Left lung (tissue), 10 donors: ENCODE results near the gene CEP97. TPM values are rescaled to one million over a fixed set of nuclear protein-coding genes. Genes with fewer than 3 reads are reported as not detected.
"Not testable (repeated sequence)": the region's sequence is repeated elsewhere in the genome, so short reads cannot be mapped to it uniquely, and the experiment has no call there.

ENCODE experiments used
- ATAC-seq: fragments of 200-7000 bp; cut with Tn5 transposase; one replicate; pipeline ENCODE4 v1.9.1; 2020; ENCODE audit warnings: moderate library complexity
- DNase-seq, 4 donors: peaks; one replicate each; pipeline ENCODE4 v3.0.0-alpha.2; 2013 to 2020
- H3K27ac ChIP-seq, 2 donors: fragments of 200-600 bp; sonication (generic) in 1 of 2; one replicate each; pipeline versions ENCODE4 v1.5.0 to v1.8.0; 2020 to 2021
- H3K27me3 ChIP-seq, 2 donors: fragments of 200-600 bp; sonication (generic) in 1 of 2; one replicate each; pipeline versions ENCODE4 v1.5.0 to v1.8.0; 2020 to 2021
- H3K36me3 ChIP-seq, 2 donors: fragments of 200-600 bp; sonication (generic) in 1 of 2; one replicate each; pipeline versions ENCODE4 v1.5.0 to v1.8.0; 2020 to 2021
- H3K4me1 ChIP-seq, 2 donors: fragments of 200-600 bp; one replicate each; pipeline ENCODE4 v1.8.0; 2021
- H3K4me3 ChIP-seq, 2 donors: fragments of 200-600 bp; sonication (generic) in 1 of 2; one replicate each; pipeline versions ENCODE4 v1.5.0 to v1.8.0; 2020 to 2021; ENCODE audit warnings: mild to moderate bottlenecking in 1 of 2
- H3K9me3 ChIP-seq, 2 donors: fragments of 200-600 bp; sonication (generic) in 1 of 2; one replicate each; pipeline versions ENCODE4 v1.5.0 to v1.8.0; 2020 to 2021
- intact Hi-C, 2 donors: fragments of 100-400 bp; cut with DNase I; formaldehyde crosslinking; loops; one replicate each; pipeline versions ENCODE4 v1.11.2 to v1.14.2; 2022
- polyA plus RNA-seq, 6 donors: library from polyadenylated mRNA; unstranded; fragments of 120-200 nt; gene quantifications; one replicate each; pipeline ENCODE4 v1.2.1, GENCODE V29; 2013; ENCODE audit not compliant: insufficient read length in 6 of 6
- total RNA-seq, 2 donors: library from RNA; stranded (reverse); fragmentation: NEBNext Ultra II Directional; extraction: Animal tissue kit (Norgen Biotek cat#: 25700); gene quantifications; one replicate each; pipeline ENCODE4 v1.2.1, GENCODE V29; 2021
- TF ChIP-seq, protein P1 (sequence below), 2 donors: fragments of 200-600 bp; sonication (generic) in 1 of 2; IDR thresholded peaks; one replicate each; pipeline versions ENCODE4 v1.5.0 to v1.8.0; 2021; ENCODE audit warnings: antibody characterized with exemption in 2 of 2
- donor health status: DM: no; HTN: yes; CAD: no.
- donor health status: DM: no; HTN: no; CAD: no.

CEP97 gene
- total and polyA plus RNA-seq, 8 donors: 8.5 to 23.7 (median 19.5) TPM

DNA sequence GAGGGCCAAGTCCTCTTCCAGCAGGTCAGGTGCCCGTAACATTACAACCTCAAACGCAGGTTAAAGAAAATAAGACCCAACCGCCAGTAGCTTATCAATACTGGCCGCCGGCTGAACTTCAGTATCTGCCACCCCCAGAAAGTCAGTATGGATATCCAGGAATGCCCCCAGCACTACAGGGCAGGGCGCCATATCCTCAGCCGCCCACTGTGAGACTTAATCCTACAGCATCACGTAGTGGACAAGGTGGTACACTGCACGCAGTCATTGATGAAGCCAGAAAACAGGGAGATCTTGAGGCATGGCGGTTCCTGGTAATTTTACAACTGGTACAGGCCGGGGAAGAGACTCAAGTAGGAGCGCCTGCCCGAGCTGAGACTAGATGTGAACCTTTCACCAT lies 30.9 kb upstream of the CEP97 start:
- H3K4me3 ChIP-seq: not testable (repeated sequence)
- TF ChIP-seq, protein P1, sequence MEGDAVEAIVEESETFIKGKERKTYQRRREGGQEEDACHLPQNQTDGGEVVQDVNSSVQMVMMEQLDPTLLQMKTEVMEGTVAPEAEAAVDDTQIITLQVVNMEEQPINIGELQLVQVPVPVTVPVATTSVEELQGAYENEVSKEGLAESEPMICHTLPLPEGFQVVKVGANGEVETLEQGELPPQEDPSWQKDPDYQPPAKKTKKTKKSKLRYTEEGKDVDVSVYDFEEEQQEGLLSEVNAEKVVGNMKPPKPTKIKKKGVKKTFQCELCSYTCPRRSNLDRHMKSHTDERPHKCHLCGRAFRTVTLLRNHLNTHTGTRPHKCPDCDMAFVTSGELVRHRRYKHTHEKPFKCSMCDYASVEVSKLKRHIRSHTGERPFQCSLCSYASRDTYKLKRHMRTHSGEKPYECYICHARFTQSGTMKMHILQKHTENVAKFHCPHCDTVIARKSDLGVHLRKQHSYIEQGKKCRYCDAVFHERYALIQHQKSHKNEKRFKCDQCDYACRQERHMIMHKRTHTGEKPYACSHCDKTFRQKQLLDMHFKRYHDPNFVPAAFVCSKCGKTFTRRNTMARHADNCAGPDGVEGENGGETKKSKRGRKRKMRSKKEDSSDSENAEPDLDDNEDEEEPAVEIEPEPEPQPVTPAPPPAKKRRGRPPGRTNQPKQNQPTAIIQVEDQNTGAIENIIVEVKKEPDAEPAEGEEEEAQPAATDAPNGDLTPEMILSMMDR (IDR thresholded peaks at IDR 0.05): peak; percentile 37 to 59

DNA sequence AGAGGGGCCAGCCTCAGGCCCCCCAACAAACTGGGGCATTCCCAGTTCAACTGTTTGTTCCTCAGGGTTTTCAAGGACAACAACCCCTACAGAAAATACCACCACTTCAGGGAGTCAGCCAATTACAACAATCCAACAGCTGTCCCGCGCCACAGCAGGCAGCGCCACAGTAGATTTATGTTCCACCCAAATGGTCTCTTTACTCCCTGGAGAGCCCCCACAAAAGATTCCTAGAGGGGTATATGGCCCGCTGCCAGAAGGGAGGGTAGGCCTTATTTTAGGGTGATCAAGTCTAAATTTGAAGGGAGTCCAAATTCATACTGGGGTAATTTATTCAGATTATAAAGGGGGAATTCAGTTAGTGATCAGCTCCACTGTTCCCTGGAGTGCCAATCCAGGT lies 29.6 kb upstream of the CEP97 start:
- intact Hi-C loops, H3K4me3 ChIP-seq, ATAC-seq, DNase-seq, H3K9me3 ChIP-seq, H3K36me3 ChIP-seq, H3K27ac ChIP-seq, H3K27me3 ChIP-seq: not testable (repeated sequence)
- peaks cover 0 to 25% of the 10 kb centered on the region in 2 donors for H3K4me1 ChIP-seq

More for the DNA sequence above, 30.9 kb upstream of the CEP97 start:
- H3K36me3 ChIP-seq, H3K9me3 ChIP-seq, intact Hi-C loops, H3K27ac ChIP-seq, DNase-seq, H3K27me3 ChIP-seq: not testable (repeated sequence)
- peak; percentile 88 for ATAC-seq
- peaks cover 0 to 38% of the 10 kb centered on the region in 2 donors for H3K4me1 ChIP-seq

DNA sequence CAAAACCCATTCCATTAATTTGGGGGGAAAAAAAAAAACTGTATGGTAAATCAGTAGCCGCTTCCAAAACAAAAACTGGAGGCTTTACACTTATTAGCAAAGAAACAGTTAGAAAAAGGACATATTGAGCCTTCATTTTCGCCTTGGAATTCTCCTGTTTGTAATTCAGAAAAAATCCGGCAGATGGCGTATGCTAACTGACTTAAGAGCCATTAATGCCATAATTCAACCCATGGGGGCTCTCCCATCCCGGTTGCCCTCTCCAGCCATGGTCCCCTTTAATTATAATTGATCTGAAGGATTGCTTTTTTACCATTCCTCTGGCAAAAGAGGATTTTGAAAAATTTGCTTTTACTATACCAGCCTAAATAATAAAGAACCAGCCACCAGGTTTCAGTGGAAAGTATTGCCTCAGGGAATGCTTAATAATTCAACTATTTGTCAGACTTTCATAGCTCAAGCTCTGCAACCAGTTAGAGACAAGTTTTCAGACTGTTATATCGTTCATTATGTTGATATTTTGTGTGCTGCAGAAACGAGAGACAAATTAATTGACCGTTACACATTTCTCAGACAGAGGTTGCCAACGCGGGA lies 28.5 kb upstream of the CEP97 start:
- Histone ChIP-seq H3K36me3 (no peaks in the 10 kb centered on the region), H3K9me3 (no peaks in the 10 kb centered on the region), H3K27ac (no peak overlapping the region), H3K27me3 (no peaks in the 10 kb centered on the region), H3K4me1 (peaks cover 0 to 14% of the 10 kb centered on the region in 2 donors), H3K4me3 (no peak overlapping the region)
- TF ChIP-seq, protein P1 (IDR thresholded peaks at IDR 0.05): peak; percentile 72 to 79
- intact Hi-C loops: no loop called here
- DNase-seq (peak in 1 of 4 donors; percentile 56), ATAC-seq (no peak)

DNA sequence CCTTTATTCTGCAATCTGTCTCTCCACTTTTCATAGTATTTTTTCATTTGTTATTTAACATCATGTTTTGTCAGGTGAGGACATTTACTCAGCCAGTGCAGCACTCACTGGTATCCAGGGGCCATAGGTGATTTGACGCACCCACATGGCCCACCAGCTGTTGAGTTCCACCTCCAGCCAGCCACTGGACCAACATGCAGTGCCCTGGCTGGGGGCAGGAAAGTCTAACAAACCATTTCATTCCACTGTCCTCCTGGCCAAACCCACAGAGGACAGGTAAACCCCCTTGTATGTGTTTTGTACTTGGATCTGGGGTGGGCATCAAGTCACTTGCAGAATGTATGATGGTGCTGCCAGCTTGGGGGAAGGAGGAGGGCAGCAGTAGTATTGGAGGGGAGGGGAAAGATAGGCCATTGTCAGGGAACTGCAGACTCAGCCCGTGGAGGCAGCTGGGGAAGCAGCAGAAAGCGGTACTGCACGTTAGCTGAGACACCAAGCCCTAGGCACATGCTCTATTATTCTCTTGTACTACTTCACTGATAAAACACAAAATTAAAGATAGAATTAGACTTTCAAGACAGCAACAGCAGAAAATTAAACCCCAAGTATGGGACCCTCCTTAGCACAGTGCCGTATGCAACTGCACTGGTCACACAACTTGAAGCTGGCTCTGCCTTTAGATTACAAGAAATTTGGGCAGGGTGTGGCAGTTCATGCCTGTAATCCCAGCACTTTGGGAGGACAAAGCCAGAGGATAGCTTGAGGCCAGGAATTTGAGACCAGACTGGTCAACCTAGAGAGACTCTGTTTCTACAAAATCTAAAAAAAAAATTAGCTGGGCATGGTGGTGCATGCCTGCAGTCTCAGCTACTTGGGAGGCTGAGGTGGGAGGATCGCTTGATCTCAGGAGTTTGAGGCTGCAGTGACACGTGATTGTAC lies 22.4 kb upstream of the CEP97 start:
- no peak overlapping the region for H3K27ac ChIP-seq
- H3K9me3 ChIP-seq: no peaks in the 10 kb centered on the region
- no peaks in the 10 kb centered on the region for H3K36me3 ChIP-seq
- H3K4me3 ChIP-seq: no peak overlapping the region
- no peak for DNase-seq
- no peak for ATAC-seq
- H3K4me1 ChIP-seq: no peaks in the 10 kb centered on the region
- TF ChIP-seq, protein P1 (IDR thresholded peaks at IDR 0.05): no peak
- intact Hi-C loops: no loop called here
- H3K27me3 ChIP-seq: no peaks in the 10 kb centered on the region

DNA sequence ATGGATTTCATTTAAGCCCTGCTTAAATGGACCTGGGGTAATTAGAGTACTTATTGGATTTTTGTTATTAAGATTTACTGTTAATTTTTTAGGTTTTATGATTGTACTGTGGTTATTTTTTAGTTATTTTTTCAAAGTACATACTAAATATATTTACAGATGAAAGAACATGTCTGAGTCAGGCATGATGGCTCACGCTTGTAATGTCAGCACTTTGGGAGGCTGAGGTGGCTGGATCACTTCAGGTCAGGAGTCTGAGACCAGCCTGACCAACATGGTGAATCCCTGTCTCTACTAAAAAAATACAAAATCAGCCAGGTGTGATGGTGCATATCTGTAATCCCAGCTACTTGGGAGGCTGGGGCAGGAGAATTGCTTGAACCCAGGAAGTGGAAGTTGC lies 21.7 kb upstream of the CEP97 start:
- H3K27ac ChIP-seq: peak overlapping the region in 1 of 2 donors; percentile 58
- no peak overlapping the region for H3K4me3 ChIP-seq
- no peaks in the 10 kb centered on the region for H3K9me3 ChIP-seq
- no peaks in the 10 kb centered on the region for H3K4me1 ChIP-seq
- intact Hi-C loops: no loop called here
- no peak for ATAC-seq
- no peak for DNase-seq
- no peaks in the 10 kb centered on the region for H3K27me3 ChIP-seq
- TF ChIP-seq, protein P1 (IDR thresholded peaks at IDR 0.05): no peak
- no peaks in the 10 kb centered on the region for H3K36me3 ChIP-seq
